GM18520 (cell line): ENCODE results near the gene MALL.
"Not testable (repeated sequence)": the region's sequence is repeated elsewhere in the genome, so short reads cannot be mapped to it uniquely, and the experiment has no call there.

ENCODE experiments used
- ATAC-seq: cut with Tn5 transposase; IDR thresholded peaks from one replicate; pipeline ENCODE4 v1.9.1; 2021; ENCODE audit not compliant: unreplicated experiment

The MALL gene

DNA sequence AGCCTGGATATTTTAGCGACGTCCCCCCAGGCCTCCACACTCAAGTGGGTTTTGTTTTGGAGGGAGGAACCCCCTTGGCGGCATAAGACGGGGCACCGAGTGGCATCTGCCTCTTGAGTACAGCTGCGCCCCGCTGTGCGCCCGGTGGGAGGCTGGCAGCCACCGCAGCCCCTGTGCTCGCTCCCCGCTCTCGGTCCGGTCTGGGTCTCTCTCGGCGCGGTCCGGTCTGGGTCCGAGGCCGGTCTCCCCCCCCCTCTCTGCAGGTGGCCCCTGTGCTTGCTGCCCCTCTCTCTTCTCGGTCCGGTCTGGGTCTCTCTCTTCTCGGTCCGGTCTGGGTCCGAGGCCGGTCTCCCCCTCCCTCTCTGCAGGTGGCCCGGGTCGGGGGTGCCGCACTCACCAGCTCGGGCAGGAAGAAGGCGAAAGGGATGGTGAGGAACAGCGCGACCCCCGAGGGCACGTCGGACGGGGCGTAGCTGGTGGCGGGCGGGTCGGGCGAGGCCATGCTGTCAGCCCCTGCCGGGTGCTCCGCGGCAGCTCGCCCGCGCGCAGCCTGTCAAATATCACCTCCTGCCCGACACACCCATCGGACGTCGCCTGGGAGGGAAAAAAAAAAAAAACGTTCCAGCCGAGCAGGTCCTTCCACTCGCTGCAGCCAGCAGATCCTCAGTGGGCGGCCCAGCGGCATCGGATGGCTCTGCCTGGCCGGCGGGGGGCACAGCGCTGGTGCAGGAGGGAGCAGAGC, at the start of gene MALL:
Gene MALL (minus strand): TSS at position 532 of the 742 bp plus-strand sequence. CDS start 30 bp downstream, at position 502.
- ATAC-seq, result no peak

DNA sequence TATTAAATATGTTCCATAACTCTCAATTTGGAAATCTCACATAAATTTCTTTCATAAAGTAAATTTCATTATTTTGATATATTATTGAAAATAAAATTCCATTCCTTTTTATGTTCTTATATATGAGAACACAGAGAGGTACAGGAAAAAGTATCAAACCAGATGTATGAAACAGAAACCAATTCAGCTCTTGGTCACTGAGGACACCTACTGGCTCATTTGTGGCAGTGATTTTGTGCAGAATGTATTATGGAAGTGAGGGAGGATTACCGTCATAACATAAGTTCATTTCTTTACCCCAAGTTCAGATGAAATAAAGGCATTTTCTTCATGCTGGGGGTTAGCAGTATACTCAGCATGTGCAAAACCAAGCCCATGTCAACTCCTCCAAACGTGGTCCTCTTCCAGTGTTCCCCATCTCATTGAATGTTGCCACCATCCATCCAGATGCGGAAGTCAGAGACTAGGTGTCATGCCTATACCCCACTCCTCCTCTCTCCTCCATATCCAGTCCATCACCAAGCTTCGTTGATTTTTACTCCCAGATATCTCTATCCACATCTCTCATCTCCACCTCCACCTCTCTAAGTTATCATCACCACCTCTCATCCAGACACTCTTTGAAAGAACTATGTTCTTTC, 41.7 kb upstream of the MALL start:
- ATAC-seq, result peak; percentile 70

DNA sequence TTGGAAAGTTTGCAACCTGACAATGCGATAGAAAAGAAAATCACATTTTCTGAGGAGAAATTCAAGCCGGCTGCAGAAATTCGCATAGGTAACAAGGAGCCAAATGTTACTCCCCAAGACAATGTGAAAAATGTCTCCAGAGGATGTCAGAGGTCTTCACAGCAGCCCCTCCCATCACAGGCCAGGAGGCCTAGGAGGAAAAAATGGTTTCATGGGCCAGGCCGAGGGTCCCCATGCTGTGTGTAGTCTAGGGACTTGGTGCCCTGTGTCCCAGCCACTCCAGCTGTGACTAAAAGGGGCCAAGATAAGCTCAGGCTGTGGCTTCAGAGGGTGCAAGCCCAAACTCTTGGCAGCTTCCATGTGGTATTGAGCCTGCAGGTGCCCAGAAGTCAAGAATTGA, 39.2 kb upstream of the MALL start:
- ATAC-seq, result not testable (repeated sequence)

DNA sequence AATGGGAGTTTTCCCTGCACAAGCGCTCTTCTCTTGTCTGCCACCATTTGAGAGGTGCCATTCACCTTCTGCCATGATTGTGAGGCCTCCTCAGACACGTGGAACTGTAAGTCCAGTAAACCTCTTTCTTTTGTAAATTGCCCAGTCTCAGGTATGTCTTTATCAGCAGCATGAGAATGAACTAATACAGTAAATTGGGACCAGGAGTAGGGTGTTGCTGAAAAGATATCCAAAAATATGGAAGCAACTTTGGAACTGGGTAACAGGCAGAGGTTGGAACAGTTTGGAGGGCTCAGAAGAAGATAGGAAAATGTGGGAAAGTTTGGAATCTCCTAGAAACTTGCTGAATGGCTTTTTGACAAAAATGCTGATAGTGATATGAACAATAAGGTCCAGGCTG, 38.6 kb upstream of the MALL start:
- not testable (repeated sequence) for ATAC-seq

DNA sequence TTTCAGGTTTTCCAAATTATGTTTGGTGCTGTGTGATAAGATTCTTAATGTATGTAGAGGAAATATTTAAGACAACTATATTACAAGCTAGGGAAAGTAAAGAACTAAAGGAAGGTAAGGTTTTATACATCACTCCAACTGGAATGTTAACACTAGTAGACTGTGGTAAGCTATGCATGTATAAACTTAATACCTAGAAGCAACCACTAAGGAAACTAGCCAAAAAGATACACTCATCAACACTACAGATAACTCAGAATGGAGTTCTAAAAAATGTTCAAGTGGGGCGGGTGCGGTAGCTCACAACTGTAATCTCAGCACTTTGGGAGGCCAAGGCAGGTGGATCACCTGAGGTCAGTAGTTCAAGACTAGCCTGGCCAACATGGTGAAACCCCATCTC, 37.8 kb upstream of the MALL start:
- no peak for ATAC-seq

DNA sequence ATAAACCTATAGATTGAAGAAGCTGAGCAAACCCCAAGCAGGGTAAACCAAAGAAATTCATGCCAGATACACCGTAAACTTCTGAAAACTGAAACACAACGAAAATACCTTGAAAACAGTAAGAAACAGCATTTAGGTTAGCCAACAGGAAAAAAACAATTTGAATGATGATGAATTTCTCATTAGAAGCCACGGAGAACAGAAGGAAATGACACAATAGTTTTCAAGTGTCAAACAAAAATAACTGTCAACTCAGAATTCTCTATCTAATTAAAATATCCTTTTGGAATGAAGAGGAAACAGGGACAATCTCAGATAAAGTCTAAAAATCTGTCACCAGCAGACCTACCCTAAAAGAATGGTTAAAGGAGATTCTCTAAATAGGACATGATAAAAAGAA, 37.3 kb upstream of the MALL start:
- ATAC-seq, result no peak

DNA sequence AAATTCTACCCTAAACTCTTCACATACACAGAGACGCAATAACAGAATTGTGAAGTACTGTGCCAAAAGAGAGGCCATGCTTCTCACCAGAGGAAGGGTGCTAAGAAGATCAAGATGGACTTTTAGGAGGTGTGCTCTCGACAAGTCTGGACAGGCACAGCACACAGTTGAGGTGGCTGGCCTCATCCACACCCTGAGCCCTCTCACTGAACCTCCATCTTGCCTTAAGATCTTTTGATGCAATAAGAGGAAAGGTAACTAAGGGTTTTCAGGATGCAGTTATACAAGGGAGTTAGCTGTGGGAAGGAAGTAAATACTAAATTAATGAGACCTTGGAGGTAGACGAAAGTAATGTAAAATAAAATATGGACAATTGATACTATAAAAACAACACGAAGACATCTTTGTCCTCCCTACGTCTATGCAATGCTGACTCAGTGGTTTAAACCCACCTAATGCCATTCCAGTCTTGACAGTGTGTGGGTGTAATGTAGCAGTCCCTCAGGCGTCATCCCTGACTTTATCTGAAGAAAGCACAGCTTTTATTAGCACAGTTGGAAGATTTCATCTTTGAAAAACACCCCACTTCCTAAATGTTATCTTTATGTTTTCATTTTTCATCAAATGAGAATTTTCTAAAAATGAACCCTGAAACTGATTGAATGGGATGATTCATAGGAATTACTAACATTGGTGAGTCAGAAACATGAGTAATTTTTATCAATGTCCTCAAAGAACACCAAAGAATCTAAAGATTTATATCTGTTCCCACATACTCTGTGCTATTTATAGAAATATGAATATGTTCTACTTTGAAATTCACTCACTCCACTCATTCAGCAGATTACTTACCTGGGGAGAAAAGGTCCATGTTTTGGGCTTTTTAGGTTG, 34.0 kb upstream of the MALL start:
- no peak for ATAC-seq

DNA sequence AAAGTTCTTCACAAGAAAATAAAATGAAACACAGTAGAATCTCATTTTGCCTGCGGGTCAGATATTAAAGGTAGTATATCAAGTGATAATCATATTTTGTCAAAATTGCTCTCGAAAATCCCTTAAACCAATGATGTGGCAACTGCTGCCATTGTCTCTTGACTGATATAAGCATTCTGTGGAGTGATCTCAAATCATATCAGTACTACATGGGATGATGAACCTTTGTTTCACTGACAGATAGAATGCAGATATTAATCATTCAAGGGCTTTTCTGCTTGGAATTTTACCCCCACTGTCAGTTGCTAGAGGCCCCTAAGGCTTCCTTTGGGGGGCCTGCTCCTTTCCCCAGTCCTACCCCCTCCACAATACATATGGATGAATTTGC, 31.3 kb upstream of the MALL start:
- no peak for ATAC-seq

DNA sequence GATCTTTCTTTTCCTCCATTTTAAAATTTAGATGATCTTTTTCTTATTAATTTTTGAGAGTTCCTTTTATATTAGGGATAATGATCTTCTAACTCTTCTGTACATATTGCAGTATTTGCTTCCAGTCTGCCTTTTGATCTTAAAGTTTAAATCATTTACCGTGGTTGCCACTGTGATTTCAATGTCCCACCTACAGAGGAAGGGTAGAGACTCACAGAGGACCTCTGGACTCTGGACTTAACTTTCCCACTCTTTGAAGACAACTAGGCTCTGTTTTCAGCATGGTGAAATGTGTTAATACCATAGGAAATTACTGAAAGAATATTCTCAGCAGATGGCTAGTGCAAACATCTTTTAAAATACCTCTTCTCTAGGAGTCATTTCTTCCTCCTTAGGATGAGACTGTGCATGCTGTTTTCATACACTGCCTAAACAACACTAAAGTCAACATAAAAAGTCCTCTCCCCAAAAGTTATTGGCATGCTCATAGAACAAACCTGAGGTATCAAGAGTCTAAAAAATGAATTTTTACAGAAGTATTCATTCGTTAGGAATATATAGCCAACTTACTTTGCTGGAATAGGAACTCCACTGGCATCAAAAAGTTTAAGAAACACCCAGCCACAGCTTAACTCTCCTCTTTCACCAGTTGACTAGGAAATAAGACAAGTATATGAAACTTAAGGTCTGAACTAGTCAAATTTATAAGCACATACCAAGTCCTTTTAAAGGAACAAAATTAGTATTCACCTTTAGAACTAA, 30.7 kb upstream of the MALL start:
- no peak for ATAC-seq

DNA sequence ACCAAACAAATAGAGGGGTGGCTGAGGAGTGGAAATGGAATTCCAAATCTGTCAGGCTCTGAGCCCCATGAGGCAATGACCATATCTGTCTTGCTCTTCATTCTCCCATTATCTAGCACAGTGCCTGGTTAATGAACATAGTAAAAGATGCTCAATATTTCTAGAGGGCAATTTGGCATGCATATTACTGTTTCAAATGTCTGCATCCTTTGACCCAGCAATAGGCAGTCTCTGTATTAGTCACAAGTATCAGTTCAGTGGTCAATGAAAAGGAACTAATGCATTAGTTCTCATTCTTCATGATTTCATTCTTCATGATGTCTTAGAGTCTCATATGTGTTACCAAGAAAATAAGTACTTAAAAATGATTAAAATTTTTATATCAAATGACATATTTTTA, 28.4 kb upstream of the MALL start:
- peak; percentile 55 for ATAC-seq

DNA sequence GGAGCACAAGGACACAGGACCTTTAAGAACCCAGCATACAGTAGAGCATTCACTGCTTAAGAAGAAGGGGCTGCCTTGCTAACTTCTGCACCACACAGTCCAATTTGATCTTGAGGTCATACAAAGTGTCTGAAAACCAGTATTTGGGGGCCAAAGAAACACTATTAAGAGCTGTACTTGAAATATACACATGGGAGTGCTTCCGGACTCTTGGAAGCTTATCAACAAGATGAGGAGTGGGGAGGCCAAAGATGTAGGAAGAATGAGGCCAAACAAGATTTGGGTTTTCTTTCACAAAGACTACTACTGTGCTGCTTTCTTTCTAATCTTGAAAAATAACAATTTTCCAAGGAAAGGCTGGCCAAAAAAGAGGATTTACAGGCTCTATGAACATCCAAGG, 24.8 kb upstream of the MALL start:
- no peak for ATAC-seq

DNA sequence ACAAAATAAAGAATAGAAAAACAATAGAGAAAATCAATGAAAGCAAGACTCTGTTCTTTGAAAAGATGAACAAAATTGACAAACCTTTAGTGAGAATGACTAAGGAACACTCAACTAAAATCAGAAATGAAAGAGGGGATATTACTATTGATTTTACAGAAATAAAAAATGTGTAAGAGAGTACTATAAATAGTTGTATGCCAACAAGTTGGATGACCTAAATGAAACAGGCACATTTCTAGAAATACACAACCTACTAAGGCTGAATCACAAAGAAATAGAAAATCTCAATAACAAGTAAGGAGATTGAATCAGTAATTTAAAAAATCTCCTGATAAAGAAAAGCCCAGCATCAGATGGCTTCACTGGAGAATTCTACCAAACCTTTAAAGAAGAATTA, 18.4 kb upstream of the MALL start:
- ATAC-seq, result no peak

DNA sequence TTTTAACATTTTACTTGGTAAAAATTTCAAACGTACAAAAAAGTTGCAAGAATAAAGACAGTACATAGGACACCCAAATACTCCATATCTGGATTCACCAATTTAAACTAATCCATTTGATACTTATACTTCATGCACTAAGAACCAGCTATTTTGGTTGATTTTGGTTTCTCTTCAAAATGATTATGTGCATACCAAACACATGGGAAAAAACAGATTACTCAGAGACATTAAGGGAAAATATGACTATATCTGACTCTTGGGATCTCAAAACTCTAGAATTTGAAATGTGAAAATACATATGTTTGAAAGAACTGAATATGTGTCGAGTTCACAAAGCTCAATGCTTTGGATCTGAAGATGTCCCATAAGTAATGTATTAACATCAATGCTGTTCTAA, 15.5 kb upstream of the MALL start:
- ATAC-seq, result no peak

DNA sequence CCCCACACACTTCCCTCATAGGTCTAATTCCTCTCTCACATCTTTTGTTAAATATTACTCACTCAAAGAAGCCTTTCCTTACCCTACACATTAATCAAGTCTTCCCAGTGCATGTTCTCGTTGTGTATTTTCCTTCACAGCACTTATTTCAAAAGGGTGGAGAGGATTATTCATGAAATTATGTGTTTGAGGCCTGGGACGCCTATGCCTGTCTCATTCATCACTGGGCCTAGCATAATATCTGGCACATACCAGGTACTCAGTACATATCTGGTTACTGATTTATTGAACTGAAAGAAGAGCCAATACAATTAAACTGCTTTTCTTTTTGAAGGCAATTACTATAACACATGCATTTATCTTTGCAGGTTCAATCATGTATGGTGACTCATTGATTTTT, 15.1 kb upstream of the MALL start:
- no peak for ATAC-seq

DNA sequence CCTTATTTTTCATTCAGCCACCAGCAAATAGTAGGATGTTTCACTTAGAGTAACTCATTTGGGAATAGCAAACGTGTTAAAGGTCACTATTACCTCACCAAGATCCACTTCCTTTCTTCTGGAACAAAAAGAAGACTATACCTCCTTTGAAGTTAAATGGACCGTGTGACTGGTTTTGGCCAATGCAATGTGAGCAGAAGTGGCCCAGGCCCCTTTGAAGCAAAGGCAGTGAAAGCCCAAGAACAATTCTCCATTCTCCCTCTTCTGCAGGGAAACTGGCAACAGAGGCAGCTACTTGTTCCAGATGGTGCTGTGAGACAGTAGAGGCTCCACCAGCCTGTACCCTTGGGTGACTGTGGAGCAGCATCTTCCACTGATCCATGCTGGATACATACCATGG, 11.3 kb upstream of the MALL start:
- no peak for ATAC-seq

DNA sequence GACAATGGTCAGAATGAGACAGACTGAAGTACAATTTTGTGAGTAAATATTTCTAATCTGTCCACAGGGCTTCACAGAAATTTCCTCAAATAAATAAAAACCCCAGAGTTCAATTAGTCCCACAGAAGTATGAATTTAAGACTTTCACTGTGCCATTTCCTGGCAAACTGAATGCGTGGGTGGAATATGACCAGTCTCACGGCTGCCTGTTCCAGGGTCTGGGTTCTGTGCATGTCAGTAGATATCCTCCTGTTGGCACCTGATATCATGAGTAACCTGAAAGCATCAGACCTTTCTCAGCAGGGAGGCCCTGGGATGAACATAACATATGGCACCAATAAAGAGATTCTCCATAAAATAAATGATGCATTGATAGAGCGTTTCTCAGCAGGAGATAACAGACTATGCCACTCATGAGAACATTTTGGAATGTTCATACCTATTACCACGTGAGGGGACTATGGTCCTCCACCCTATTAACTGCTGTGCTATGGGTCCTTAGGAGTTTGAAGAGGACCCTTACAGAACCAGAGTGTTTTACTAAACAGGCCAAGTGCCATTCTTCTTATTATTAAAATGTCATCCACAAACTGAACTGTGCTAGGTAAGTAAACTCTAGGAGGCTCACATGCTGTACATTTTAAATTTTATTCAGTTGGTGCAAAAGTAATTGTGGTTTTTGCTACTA, 10.6 kb upstream of the MALL start:
- ATAC-seq, result no peak

DNA sequence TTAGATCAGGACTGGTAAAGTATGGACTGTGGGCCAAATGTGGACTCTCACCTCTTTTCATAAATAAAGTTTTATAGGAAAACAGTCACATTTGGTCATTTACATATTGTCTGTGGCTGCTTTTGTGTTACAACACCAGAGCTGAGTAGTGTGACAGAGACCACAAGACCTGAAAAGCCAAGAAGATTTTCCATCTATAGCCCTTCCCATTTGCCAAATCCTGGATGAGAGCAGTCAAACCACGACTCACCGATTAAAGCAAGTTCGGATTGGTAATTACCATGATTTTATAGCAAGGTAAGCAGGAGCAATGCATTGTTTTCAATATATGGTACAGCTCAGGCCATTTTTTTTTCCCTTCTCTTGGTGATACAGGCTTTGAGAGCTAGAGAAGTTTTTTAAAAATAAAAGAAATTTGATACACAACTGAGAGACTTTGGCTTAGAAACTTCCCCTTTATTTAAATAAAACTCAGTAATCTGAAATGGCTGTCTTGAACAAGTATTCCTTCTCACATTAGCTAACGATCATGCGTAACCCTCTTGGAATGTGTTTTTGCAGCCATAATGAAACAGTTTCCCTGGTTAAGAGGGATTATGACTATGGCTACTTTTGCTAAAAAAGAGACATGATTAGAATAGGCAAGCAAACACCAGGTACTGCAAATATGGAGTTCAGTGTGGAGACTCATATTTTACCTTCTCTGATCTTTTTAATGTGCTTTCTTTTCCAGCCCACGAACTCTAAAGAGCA, 9.5 kb upstream of the MALL start:
- ATAC-seq, result no peak

DNA sequence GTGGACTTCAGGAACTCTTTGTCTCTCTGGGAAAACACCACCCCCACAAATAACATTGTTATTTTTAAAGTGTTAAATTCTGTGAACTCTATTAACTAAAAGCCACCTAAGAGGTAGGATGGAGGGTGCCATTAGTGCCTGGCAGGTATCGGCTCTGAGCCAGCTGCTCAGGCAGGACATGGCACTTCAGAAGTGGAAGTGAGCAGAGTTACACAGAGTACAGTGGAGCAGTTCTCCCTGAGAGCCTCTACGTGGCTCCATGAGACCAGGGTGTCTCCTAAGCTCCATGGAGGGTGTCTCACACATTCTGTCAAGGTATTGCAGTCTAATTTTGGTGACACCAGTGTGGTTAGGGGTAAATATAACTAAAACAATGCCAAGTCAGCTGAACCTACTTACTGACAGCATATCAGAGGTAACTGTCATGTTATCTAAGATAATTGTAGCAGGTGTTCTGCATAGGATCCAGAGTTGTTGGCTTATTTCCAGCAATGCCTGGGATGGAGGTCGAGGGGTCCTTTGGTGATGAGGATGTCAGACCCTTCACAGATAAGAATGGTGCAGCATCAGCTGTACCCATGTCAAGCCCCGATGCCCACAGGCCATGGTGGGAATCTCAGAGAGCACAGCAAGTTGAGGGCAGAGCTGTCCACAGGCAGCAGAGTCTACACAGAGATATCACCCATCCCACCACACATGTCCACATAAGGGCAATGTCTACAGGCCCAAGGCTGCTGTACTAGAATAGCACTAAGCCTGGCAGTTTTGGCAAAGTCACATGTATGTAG, 8.6 kb upstream of the MALL start:
- no peak for ATAC-seq

DNA sequence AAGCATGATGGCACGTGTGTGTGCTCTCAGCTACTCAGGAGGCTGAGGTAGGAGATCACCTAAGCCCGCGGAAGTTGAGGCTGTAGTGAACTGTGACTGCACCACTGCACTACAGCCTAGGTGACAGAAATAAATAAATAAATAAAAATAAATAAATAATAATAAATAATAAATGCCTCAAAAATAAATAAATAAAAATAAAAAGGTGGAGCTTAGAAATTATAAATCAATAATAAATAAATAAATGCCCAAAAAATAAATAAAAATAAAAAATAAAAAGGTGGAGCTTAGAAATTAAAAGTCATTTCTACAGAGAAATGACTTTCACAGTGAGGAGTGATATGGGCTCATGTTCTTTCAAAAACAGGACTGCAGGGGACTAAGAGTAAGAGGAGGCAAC, 6.0 kb upstream of the MALL start:
- ATAC-seq, result no peak
